ENCODE data around the gene C1QTNF9. TPM values are rescaled to one million over a fixed set of nuclear protein-coding genes. Genes with fewer than 3 reads are reported as not detected.
"Not testable (repeated sequence)": the region's sequence is repeated elsewhere in the genome, so short reads cannot be mapped to it uniquely, and the experiment has no call there.

The C1QTNF9 gene
- total and polyA plus RNA-seq, 2 of the 8 experiments (the other 6 are each of a cell fraction or from before 2014, with no cell fraction given): not detected

- H4K8ac ChIP-seq (ENCODE audit: extremely low read depth, insufficient read depth, low read length); POLR2A ChIA-PET (ENCODE audit: partially characterized antibody); H2AFZ ChIP-seq (ENCODE audit: low read length); H3K4ac ChIP-seq (replicated peaks; ENCODE audit: insufficient read length, low read depth, low read length); H3K23ac ChIP-seq (ENCODE audit: insufficient read length); H3K4me2 ChIP-seq (ENCODE audit: insufficient read depth in 1 of 2, low read depth in 2 of 2, low read length in 2 of 2); H2AK5ac ChIP-seq (ENCODE audit: low read depth, low read length); H3K4me1 ChIP-seq (replicated peaks in 1 of 4; ENCODE audit: control insufficient read depth in 3 of 4, insufficient read depth in 4 of 4, low read length in 3 of 4); H4K91ac ChIP-seq (replicated peaks; ENCODE audit: insufficient read length, low read length); H3K56ac ChIP-seq (replicated peaks; ENCODE audit: insufficient read length, low read depth, low read length); H3K23me2 ChIP-seq (ENCODE audit: low read depth, low read length); H4K20me1 ChIP-seq (replicated peaks in 1 of 2; ENCODE audit: control insufficient read depth in 1 of 2, insufficient read depth in 2 of 2, low read length in 2 of 2); DNase-seq (ENCODE audit: low read depth in 1 of 2, low spot score in 2 of 2); H3K36me3 ChIP-seq (ENCODE audit: control insufficient read depth in 2 of 4, insufficient read depth in 4 of 4, low read length in 3 of 4); H2BK120ac ChIP-seq (replicated peaks; ENCODE audit: low read depth, low read length); H3K9ac ChIP-seq (replicated peaks in 1 of 4; ENCODE audit: extremely low read depth in 1 of 4, low read depth in 3 of 4, low read length in 3 of 4); H2BK15ac ChIP-seq (ENCODE audit: low read length); H2BK20ac ChIP-seq (ENCODE audit: low read length); H3K18ac ChIP-seq (ENCODE audit: extremely low read depth, low read length); H3K27ac ChIP-seq (ENCODE audit: low read depth, low read length); H3K79me1 ChIP-seq (ENCODE audit: low read depth, low read length); H3K27me3 ChIP-seq (replicated peaks in 1 of 4; ENCODE audit: control insufficient read depth in 3 of 4, extremely low read depth in 1 of 4, insufficient read depth in 3 of 4, low read length in 3 of 4); FAIRE-seq; H2BK5ac ChIP-seq (ENCODE audit: low read depth, low read length); H3K14ac ChIP-seq (ENCODE audit: insufficient read length); H3K4me3 ChIP-seq (ENCODE audit: extremely low read depth in 1 of 4, insufficient read depth in 2 of 4, low read depth in 3 of 4, low read length in 4 of 4); CTCF ChIA-PET (ENCODE audit: partially characterized antibody); H4K5ac ChIP-seq (ENCODE audit: insufficient read length, low read depth, low read length); H3K9me3 ChIP-seq (ENCODE audit: insufficient read depth in 2 of 2, low read depth in 1 of 2, low read length in 1 of 2); H2BK12ac ChIP-seq (ENCODE audit: low read depth, low read length); H3K79me2 ChIP-seq (ENCODE audit: control insufficient read depth in 1 of 2, insufficient read depth in 2 of 2, low read length in 2 of 2): not testable (repeated sequence)
- WGBS, 2 experiments (ENCODE audit: extremely low coverage in 1 of 2, insufficient coverage in 1 of 2, insufficient read length in 1 of 2, insufficient replicate concordance in 2 of 2, low coverage in 1 of 2, low lambda C conversion rate in 2 of 2, missing lambda C conversion rate in 1 of 2): 93% methylated on average over 6 of the region's 6 CpGs; no CpG with 5 or more reads in 1 of the 2 experiments
These were observed 10.3 kb downstream of the C1QTNF9 start for GRCh38 chr13:24319641-24320040.

DNA sequence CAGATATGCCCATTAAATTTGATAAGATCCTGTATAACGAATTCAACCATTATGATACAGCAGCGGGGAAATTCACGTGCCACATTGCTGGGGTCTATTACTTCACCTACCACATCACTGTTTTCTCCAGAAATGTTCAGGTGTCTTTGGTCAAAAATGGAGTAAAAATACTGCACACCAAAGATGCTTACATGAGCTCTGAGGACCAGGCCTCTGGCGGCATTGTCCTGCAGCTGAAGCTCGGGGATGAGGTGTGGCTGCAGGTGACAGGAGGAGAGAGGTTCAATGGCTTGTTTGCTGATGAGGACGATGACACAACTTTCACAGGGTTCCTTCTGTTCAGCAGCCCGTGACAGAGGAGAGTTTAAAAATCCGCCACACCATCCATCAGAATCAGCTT lies 12.0 kb downstream of the C1QTNF9 start:
- H3K27ac ChIP-seq (ENCODE audit: low read depth, low read length); H3K4me3 ChIP-seq (ENCODE audit: extremely low read depth in 1 of 4, insufficient read depth in 2 of 4, low read depth in 3 of 4, low read length in 4 of 4); H3K4me1 ChIP-seq (replicated peaks in 1 of 4; ENCODE audit: control insufficient read depth in 3 of 4, insufficient read depth in 4 of 4, low read length in 3 of 4); H3K56ac ChIP-seq (replicated peaks; ENCODE audit: insufficient read length, low read depth, low read length); H3K4me2 ChIP-seq (ENCODE audit: insufficient read depth in 1 of 2, low read depth in 2 of 2, low read length in 2 of 2); H3K27me3 ChIP-seq (replicated peaks in 1 of 4; ENCODE audit: control insufficient read depth in 3 of 4, extremely low read depth in 1 of 4, insufficient read depth in 3 of 4, low read length in 3 of 4); H4K5ac ChIP-seq (ENCODE audit: insufficient read length, low read depth, low read length); POLR2A ChIA-PET (ENCODE audit: partially characterized antibody); H2AFZ ChIP-seq (ENCODE audit: low read length); H4K8ac ChIP-seq (ENCODE audit: extremely low read depth, insufficient read depth, low read length); DNase-seq (ENCODE audit: low read depth in 1 of 2, low spot score in 2 of 2); H3K79me1 ChIP-seq (ENCODE audit: low read depth, low read length); H2BK12ac ChIP-seq (ENCODE audit: low read depth, low read length); H3K14ac ChIP-seq (ENCODE audit: insufficient read length); H3K4ac ChIP-seq (replicated peaks; ENCODE audit: insufficient read length, low read depth, low read length); H2BK20ac ChIP-seq (ENCODE audit: low read length); H2AK5ac ChIP-seq (ENCODE audit: low read depth, low read length); FAIRE-seq; H4K91ac ChIP-seq (replicated peaks; ENCODE audit: insufficient read length, low read length); H2BK120ac ChIP-seq (replicated peaks; ENCODE audit: low read depth, low read length); H3K9ac ChIP-seq (replicated peaks in 1 of 4; ENCODE audit: extremely low read depth in 1 of 4, low read depth in 3 of 4, low read length in 3 of 4); H2BK5ac ChIP-seq (ENCODE audit: low read depth, low read length); H3K36me3 ChIP-seq (ENCODE audit: control insufficient read depth in 2 of 4, insufficient read depth in 4 of 4, low read length in 3 of 4); H2BK15ac ChIP-seq (ENCODE audit: low read length); H3K23me2 ChIP-seq (ENCODE audit: low read depth, low read length); H3K79me2 ChIP-seq (ENCODE audit: control insufficient read depth in 1 of 2, insufficient read depth in 2 of 2, low read length in 2 of 2); H3K18ac ChIP-seq (ENCODE audit: extremely low read depth, low read length); H3K9me3 ChIP-seq (ENCODE audit: insufficient read depth in 2 of 2, low read depth in 1 of 2, low read length in 1 of 2); H3K23ac ChIP-seq (ENCODE audit: insufficient read length); H4K20me1 ChIP-seq (replicated peaks in 1 of 2; ENCODE audit: control insufficient read depth in 1 of 2, insufficient read depth in 2 of 2, low read length in 2 of 2): not testable (repeated sequence)
- CTCF ChIA-PET (ENCODE audit: partially characterized antibody): interaction anchor here (0.7 to 1.8 kb wide), 2 partner anchors 131 to 233 kb away, joined by 3 to 11 read pairs; no protein-coding TSS in a partner anchor
- WGBS, 2 experiments (ENCODE audit: extremely low coverage in 1 of 2, insufficient coverage in 1 of 2, insufficient read length in 1 of 2, insufficient replicate concordance in 2 of 2, low coverage in 1 of 2, low lambda C conversion rate in 2 of 2, missing lambda C conversion rate in 1 of 2): 88% methylated on average over 8 of the region's 8 CpGs; no CpG with 5 or more reads in 1 of the 2 experiments
